CD14-positive monocyte (primary cell): Measurements from ENCODE around the gene OSBPL8. TPM values are rescaled to one million over a fixed set of nuclear protein-coding genes. Genes with fewer than 3 reads are reported as not detected.

ENCODE experiments used
- DNase-seq, 3 donors: peaks; one replicate each; pipeline ENCODE4 v3.0.0-alpha.2; 2011 to 2022
- H2AFZ ChIP-seq: 2 replicates; pipeline ENCODE4 v1.6.0; 2012; ENCODE audit warnings: mild to moderate bottlenecking, low read depth, low read length, inconsistent platforms; ENCODE audit not compliant: insufficient read depth, poor library complexity, severe bottlenecking
- H3K27ac ChIP-seq, 2 donors: 1 replicate in 1 of 2; 2 replicates in 1 of 2; pipeline ENCODE4 v1.5.1; 2012 to 2013; ENCODE audit warnings: low read length in 2 of 2, control low read depth in 1 of 2, inconsistent platforms in 1 of 2, low read depth in 1 of 2, mild to moderate bottlenecking in 1 of 2
- H3K27me3 ChIP-seq, 2 donors: one replicate each; pipeline versions ENCODE4 v1.6.0 to v1.6.1; 2011 to 2013; ENCODE audit warnings: low read length in 2 of 2; ENCODE audit not compliant: control insufficient read depth in 2 of 2, insufficient read depth in 2 of 2
- H3K36me3 ChIP-seq, 2 donors: replicated peaks in 1 of 2; 1 replicate in 1 of 2; 2 replicates in 1 of 2; pipeline versions ENCODE4 v1.5.1 to v1.6.1; 2012 to 2013; ENCODE audit warnings: low read length in 2 of 2, control low read depth in 1 of 2, inconsistent platforms in 1 of 2, mild to moderate bottlenecking in 1 of 2; ENCODE audit not compliant: insufficient read depth in 2 of 2, control insufficient read depth in 1 of 2
- H3K4me1 ChIP-seq, 2 donors: 1 replicate in 1 of 2; 2 replicates in 1 of 2; pipeline versions ENCODE4 v1.5.1 to v1.6.1; 2012 to 2013; ENCODE audit warnings: low read length in 2 of 2, control low read depth in 1 of 2, inconsistent platforms in 1 of 2, mild to moderate bottlenecking in 1 of 2, moderate library complexity in 1 of 2; ENCODE audit not compliant: insufficient read depth in 2 of 2, control insufficient read depth in 1 of 2
- H3K4me2 ChIP-seq: replicated peaks from 2 replicates; pipeline ENCODE3; 2012; ENCODE audit warnings: low read length, moderate library complexity, mild to moderate bottlenecking; ENCODE audit not compliant: poor library complexity, severe bottlenecking; ENCODE audit errors: extremely low read depth
- H3K4me3 ChIP-seq, 3 experiments: fragments of 200-600 bp in 1 of 3; sonication (generic) in 1 of 3; replicated peaks in 1 of 3; 1 replicate in 2 of 3; 2 replicates in 1 of 3; pipeline ENCODE4 v1.5.1; 2011 to 2013; ENCODE audit warnings: low read length in 3 of 3, mild to moderate bottlenecking in 3 of 3, control low read depth in 2 of 3, low read depth in 2 of 3, inconsistent platforms in 1 of 3, moderate library complexity in 1 of 3
- H3K79me2 ChIP-seq: 2 replicates; pipeline ENCODE4 v1.6.0; 2012; ENCODE audit warnings: mild to moderate bottlenecking, control low read depth, inconsistent platforms, low read length, moderate library complexity; ENCODE audit not compliant: insufficient read depth
- H3K9ac ChIP-seq: 2 replicates; pipeline ENCODE4 v1.6.0; 2017; ENCODE audit warnings: low read length, mild to moderate bottlenecking; ENCODE audit not compliant: insufficient read depth, poor library complexity, severe bottlenecking
- H3K9me3 ChIP-seq, 2 donors: replicated peaks in 1 of 2; 1 replicate in 1 of 2; 2 replicates in 1 of 2; pipeline versions ENCODE4 v1.5.1 to v1.6.1; 2012 to 2013; ENCODE audit warnings: low read length in 2 of 2, control low read depth in 1 of 2; ENCODE audit not compliant: control insufficient read depth in 1 of 2, insufficient read depth in 1 of 2
- H4K20me1 ChIP-seq: 2 replicates; pipeline ENCODE4 v1.6.0; 2012; ENCODE audit warnings: mild to moderate bottlenecking, low read length, control low read depth, moderate library complexity; ENCODE audit not compliant: insufficient read depth
- H3K27ac Mint-ChIP-seq, 7 donors: one replicate each; pipeline ENCODE4 v1.8.0; 2020; ENCODE audit warnings: mild to moderate bottlenecking in 7 of 7, mixed read lengths in 7 of 7, moderate library complexity in 6 of 7, inconsistent platforms in 2 of 7
- H3K27me3 Mint-ChIP-seq, 3 donors: one replicate each; pipeline ENCODE4 v1.8.0; 2021 to 2022; ENCODE audit warnings: low read depth in 3 of 3, mild to moderate bottlenecking in 3 of 3, mixed read lengths in 3 of 3, moderate library complexity in 3 of 3, inconsistent platforms in 1 of 3
- H3K36me3 Mint-ChIP-seq, 2 donors: one replicate each; pipeline ENCODE4 v1.8.0; 2020; ENCODE audit warnings: mixed read lengths in 2 of 2, inconsistent platforms in 1 of 2, mild to moderate bottlenecking in 1 of 2
- H3K4me1 Mint-ChIP-seq: one replicate; pipeline ENCODE4 v1.8.0; 2020; ENCODE audit warnings: mild to moderate bottlenecking, mixed read lengths
- H3K4me3 Mint-ChIP-seq, 2 donors: one replicate each; pipeline ENCODE4 v1.8.0; 2020; ENCODE audit warnings: mild to moderate bottlenecking in 2 of 2, mixed read lengths in 2 of 2, moderate library complexity in 1 of 2
- H3K9me3 Mint-ChIP-seq, 7 donors: one replicate each; pipeline ENCODE4 v1.8.0; 2020 to 2022; ENCODE audit warnings: mixed read lengths in 7 of 7, mild to moderate bottlenecking in 6 of 7, moderate library complexity in 6 of 7, inconsistent platforms in 2 of 7
- WGBS: methylation state at CpG from one replicate; pipeline ENCODE4 v1.1.5; 2013; ENCODE audit warnings: missing lambda C conversion rate; ENCODE audit not compliant: insufficient coverage; 5-methylcytosine and 5-hydroxymethylcytosine counted together
- intact Hi-C, 2 donors: fragments of 100-400 bp; cut with micrococcal nuclease; formaldehyde crosslinking; loops; one replicate each; pipeline versions ENCODE4 v1.15.0 to v1.15.1; 2023
- polyA plus RNA-seq, 3 donors: library from polyadenylated mRNA; depleted of rRNA in 1 of 3; unstranded in 2 of 3; stranded (reverse) in 1 of 3; fragments of 300-500 nt in 2 of 3; fragments of >200 nt in 1 of 3; fragmentation: Illumina TruSeq in 2 of 3; gene quantifications; 1 replicate in 2 of 3; 2 replicates in 1 of 3; pipeline ENCODE4 v1.2.3, GENCODE V29; 2012 to 2021
- TF ChIP-seq, protein P1 (sequence below): fragments of 200-600 bp; IDR thresholded peaks from one replicate; pipeline ENCODE4 v1.8.0; 2022; ENCODE audit warnings: antibody characterized with exemption, mild to moderate bottlenecking

The OSBPL8 gene
- polyA plus RNA-seq, 3 donors: 25.3 to 167 (median 147) TPM

DNA sequence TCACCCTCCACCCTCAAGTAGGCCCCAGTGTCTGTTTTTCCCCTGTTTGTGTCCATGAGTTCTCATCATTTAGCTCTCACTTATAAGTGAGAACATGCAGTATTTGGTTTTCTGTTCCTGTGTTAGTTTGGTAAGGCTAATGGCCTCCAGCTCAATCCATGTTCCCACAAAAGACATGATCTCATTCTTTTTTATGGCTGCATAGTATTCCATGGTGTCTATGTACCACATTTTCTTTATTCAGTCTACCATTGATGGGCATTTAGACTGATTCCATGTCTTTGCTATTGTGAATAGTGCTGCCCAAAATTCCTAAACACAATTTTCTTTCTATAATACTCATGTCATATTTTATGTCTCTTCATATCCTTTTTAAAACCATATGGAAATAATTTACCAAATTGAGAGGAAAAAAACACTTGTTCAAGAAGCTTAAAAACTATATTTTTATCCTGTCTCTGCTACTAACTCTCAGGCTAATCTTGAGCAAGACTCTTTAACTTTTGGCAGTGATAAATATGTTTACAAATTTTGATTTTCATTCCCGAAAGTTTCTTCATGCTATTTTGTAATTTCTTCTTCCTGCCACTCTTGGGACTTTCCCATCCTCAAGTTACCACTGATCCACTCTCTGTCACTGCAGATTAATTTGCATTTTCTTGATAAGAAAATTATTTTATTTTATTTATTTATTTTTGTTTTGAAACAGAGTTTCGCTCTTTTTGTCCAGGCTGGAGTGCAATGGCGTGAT lies 28.0 kb upstream of the OSBPL8 start:
- intact Hi-C loops: no loop called here
- peaks cover 0 to 3% of the 10 kb centered on the region in 2 donors for H3K36me3 Mint-ChIP-seq
- H3K4me2 ChIP-seq: peak overlapping the region; percentile 39
- no peaks in the 10 kb centered on the region for H3K79me2 ChIP-seq
- peak overlapping the region; percentile 88 to 89 for H3K27ac ChIP-seq
- H2AFZ ChIP-seq: no peak overlapping the region
- no peaks in the 10 kb centered on the region for H3K36me3 ChIP-seq
- peaks cover 0 to 5% (median 3%) of the 10 kb centered on the region in 7 donors for H3K9me3 Mint-ChIP-seq
- peak overlapping the region in 1 of 2 donors; percentile 15 for H3K4me3 Mint-ChIP-seq
- peak overlapping the region; percentile 80 to 96 (median 94) for H3K27ac Mint-ChIP-seq
- H3K9me3 ChIP-seq: no peaks in the 10 kb centered on the region
- no peaks in the 10 kb centered on the region for H3K27me3 ChIP-seq
- DNase-seq: peak in 2 of 3 donors; percentile 28 to 53
- no peaks in the 10 kb centered on the region for H4K20me1 ChIP-seq
- H3K4me1 ChIP-seq: peaks cover 52 to 56% of the 10 kb centered on the region in 2 donors
- TF ChIP-seq, protein P1, sequence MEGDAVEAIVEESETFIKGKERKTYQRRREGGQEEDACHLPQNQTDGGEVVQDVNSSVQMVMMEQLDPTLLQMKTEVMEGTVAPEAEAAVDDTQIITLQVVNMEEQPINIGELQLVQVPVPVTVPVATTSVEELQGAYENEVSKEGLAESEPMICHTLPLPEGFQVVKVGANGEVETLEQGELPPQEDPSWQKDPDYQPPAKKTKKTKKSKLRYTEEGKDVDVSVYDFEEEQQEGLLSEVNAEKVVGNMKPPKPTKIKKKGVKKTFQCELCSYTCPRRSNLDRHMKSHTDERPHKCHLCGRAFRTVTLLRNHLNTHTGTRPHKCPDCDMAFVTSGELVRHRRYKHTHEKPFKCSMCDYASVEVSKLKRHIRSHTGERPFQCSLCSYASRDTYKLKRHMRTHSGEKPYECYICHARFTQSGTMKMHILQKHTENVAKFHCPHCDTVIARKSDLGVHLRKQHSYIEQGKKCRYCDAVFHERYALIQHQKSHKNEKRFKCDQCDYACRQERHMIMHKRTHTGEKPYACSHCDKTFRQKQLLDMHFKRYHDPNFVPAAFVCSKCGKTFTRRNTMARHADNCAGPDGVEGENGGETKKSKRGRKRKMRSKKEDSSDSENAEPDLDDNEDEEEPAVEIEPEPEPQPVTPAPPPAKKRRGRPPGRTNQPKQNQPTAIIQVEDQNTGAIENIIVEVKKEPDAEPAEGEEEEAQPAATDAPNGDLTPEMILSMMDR: no peak
- no peak overlapping the region for H3K9ac ChIP-seq
- H3K27me3 Mint-ChIP-seq: no peaks in the 10 kb centered on the region
- no peak overlapping the region for H3K4me3 ChIP-seq
- no CpG with 5 or more reads among the region's 3 CpGs for WGBS
- H3K4me1 Mint-ChIP-seq: peaks cover 54% of the 10 kb centered on the region

DNA sequence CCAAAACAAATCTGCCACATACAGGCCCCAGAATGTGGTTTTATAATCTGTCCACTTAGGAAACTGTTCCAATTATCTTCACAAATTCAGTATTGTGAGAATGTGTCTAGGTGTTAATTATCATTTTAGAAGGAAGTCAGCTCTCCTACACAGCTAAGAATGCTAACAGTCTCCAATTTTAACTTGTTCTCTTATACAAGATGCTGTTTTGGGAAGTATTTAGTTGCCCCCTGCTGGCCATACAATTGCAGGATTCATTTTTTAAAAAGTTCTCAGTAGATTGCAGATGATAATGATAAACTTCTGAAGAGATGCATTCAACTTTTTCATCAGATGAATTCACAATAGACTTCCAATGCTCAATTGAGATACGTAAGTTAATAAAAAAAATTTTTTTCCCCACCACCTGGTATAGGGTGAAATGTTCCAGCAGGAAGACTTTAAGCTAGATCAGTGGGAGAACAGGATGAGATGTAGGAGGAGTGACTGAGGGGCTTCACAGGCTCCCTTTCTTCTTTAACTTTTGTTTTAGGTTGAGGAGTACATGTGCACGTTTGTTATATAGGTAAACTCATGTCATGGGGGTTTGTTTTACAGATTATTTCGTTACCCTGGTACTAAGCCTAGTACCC lies 27.3 kb upstream of the OSBPL8 start:
- Histone ChIP-seq H3K27me3 (no peaks in the 10 kb centered on the region), H3K9me3 (no peaks in the 10 kb centered on the region), H3K36me3 (no peaks in the 10 kb centered on the region), H4K20me1 (no peaks in the 10 kb centered on the region), H3K4me2 (no peak overlapping the region), H2AFZ (no peak overlapping the region), H3K9ac (no peak overlapping the region), H3K79me2 (no peaks in the 10 kb centered on the region), H3K4me1 (peaks cover 52 to 54% of the 10 kb centered on the region in 2 donors), H3K4me3 (no peak overlapping the region), H3K27ac (peak overlapping the region in 1 of 2 donors; percentile 88)
- no peaks in the 10 kb centered on the region for H3K36me3 Mint-ChIP-seq
- DNase-seq: peak; percentile 31 to 59 (median 41)
- no CpG with 5 or more reads among the region's 3 CpGs for WGBS
- H3K4me3 Mint-ChIP-seq: no peak overlapping the region
- H3K4me1 Mint-ChIP-seq: peaks cover 53% of the 10 kb centered on the region
- peaks cover 0 to under 1% (median 0%) of the 10 kb centered on the region in 7 donors for H3K9me3 Mint-ChIP-seq
- H3K27me3 Mint-ChIP-seq: no peaks in the 10 kb centered on the region
- intact Hi-C loops: no loop called here
- TF ChIP-seq, protein P1: peak; percentile 77
- H3K27ac Mint-ChIP-seq: peak overlapping the region; percentile 79 to 96 (median 93)
